A549 (cell line): ENCODE measurements around the gene UNC45A. TPM values are rescaled to one million over a fixed set of nuclear protein-coding genes. Genes with fewer than 3 reads are reported as not detected.
A peak's percentile ranks its signal among the peaks of the same experiment; 100 is the strongest.

Source experiments
- ATAC-seq, 2 experiments: fragments of 200-7000 bp in 1 of 2; fragments of >200 bp in 1 of 2; cut with Nextera tagmentation in 1 of 2; cut with Tn5 transposase in 1 of 2; 3 replicates each; pipeline versions ENCODE4 v1.8.0 to v1.9.1; 2018 to 2020; ENCODE audit warnings: mild to moderate bottlenecking in 1 of 2, moderate library complexity in 1 of 2
- CTCF ChIA-PET: fragments of 300-600 bp; sonication (Branson Sonifier 250); formaldehyde crosslinking; extraction: SDS; loops from one replicate; lab custom pipeline; 2021; ENCODE audit warnings: antibody characterized with exemption, inconsistent platforms; lab: Yijun Ruan, JAX
- POLR2A ChIA-PET: fragments of 350-600 bp; formaldehyde crosslinking; extraction: SDS; loops from one replicate; lab custom pipeline; 2021; ENCODE audit warnings: antibody characterized with exemption, inconsistent platforms; lab: Yijun Ruan, JAX
- DNase-seq, 2 experiments: peaks; one replicate each; pipeline versions ENCODE4 v3.0.0 to v3.0.0-alpha.2; 2011 to 2016; ENCODE audit warnings: low read depth in 1 of 2, low spot score in 1 of 2
- FAIRE-seq: peaks from 2 replicates; lab custom pipeline; 2011; peaks lifted over from hg19 to GRCh38; lab: Jason Lieb, UNC
- H3K27ac ChIP-seq, 2 experiments: fragments of >200 bp; sonication (Bioruptor Twin); formaldehyde crosslinking; 3 replicates each; pipeline ENCODE4 v1.5.1; 2016 to 2017
- H3K4me1 ChIP-seq: fragments of >200 bp; sonication (Bioruptor Twin); formaldehyde crosslinking; 3 replicates; pipeline ENCODE4 v1.6.1; 2016
- H3K4me2 ChIP-seq: fragments of >200 bp; sonication (Bioruptor Twin); formaldehyde crosslinking; 3 replicates; pipeline ENCODE4 v1.6.1; 2016
- H3K4me3 ChIP-seq: fragments of >200 bp; sonication (Bioruptor Twin); formaldehyde crosslinking; 3 replicates; pipeline ENCODE4 v1.5.1; 2016
- H3K9me3 ChIP-seq: fragments of >200 bp; sonication (Bioruptor Twin); formaldehyde crosslinking; 3 replicates; pipeline ENCODE4 v1.6.1; 2016
- CBX8 ChIP-seq: fragments of 200-600 bp; sonication (generic); IDR thresholded peaks from 2 replicates; pipeline ENCODE4 v1.6.1; 2016
- EHF ChIP-seq: fragments of 250-450 bp; sonication (Bioruptor Pico); IDR thresholded peaks from 2 replicates; pipeline ENCODE4 v1.5.0; 2020; ENCODE audit warnings: mild to moderate bottlenecking
- FOXS1 ChIP-seq: fragments of 250-450 bp; sonication (Bioruptor Pico); IDR thresholded peaks from 2 replicates; pipeline ENCODE4 v1.5.0; 2020; ENCODE audit warnings: mild to moderate bottlenecking, moderate library complexity
- HES2 ChIP-seq: fragments of >200 bp; sonication (Bioruptor Twin); formaldehyde crosslinking; IDR thresholded peaks from 2 replicates; pipeline ENCODE4 v1.6.1; 2016
- HEYL ChIP-seq: fragments of 250-450 bp; sonication (Bioruptor Pico); IDR thresholded peaks from 2 replicates; pipeline ENCODE4 v1.8.0; 2021; ENCODE audit warnings: mild to moderate bottlenecking, moderate library complexity
- HOXB5 ChIP-seq: fragments of 250-450 bp; sonication (Bioruptor Pico); IDR thresholded peaks from 2 replicates; pipeline ENCODE4 v1.5.0; 2020; ENCODE audit warnings: mild to moderate bottlenecking, moderate library complexity
- MAX ChIP-seq: IDR thresholded peaks from 2 replicates; pipeline ENCODE4 v1.6.1; 2012
- NFE2L2 ChIP-seq: fragments of 150-350 bp; conservative IDR thresholded peaks from 2 replicates; pipeline ENCODE4 v1.6.1; 2014; ENCODE audit warnings: low read length
- NR3C1 ChIP-seq: fragments of >200 bp; sonication (Bioruptor Twin); formaldehyde crosslinking; IDR thresholded peaks from 3 replicates; pipeline ENCODE4 v1.6.1; 2017
- PHF8 ChIP-seq: fragments of 200-600 bp; sonication (generic); IDR thresholded peaks from 2 replicates; pipeline ENCODE4 v1.6.1; 2016; ENCODE audit warnings: low read depth, mild to moderate bottlenecking, antibody characterized with exemption, moderate library complexity, borderline replicate concordance
- POLR2A ChIP-seq: IDR thresholded peaks from 2 replicates; pipeline ENCODE4 v1.6.1; 2012; ENCODE audit warnings: mild to moderate bottlenecking, low read length
- RAD21 ChIP-seq, 2 experiments: fragments of >200 bp in 1 of 2; sonication (Bioruptor Twin) in 1 of 2; formaldehyde crosslinking in 1 of 2; IDR thresholded peaks in 1 of 2; conservative IDR thresholded peaks in 1 of 2; 2 replicates in 1 of 2; 3 replicates in 1 of 2; pipeline ENCODE4 v1.6.1; 2012 to 2018; ENCODE audit warnings: inconsistent platforms in 1 of 2
- RFX5 ChIP-seq: fragments of 450-650 bp; IDR thresholded peaks from 2 replicates; pipeline ENCODE4 v1.7.1; 2014; ENCODE audit warnings: antibody characterized with exemption, mild to moderate bottlenecking, moderate library complexity
- SREBF2 ChIP-seq: fragments of 450-650 bp; IDR thresholded peaks from 2 replicates; pipeline ENCODE4 v1.6.1; 2014; ENCODE audit warnings: mild to moderate bottlenecking, moderate library complexity
- ZC3H11A ChIP-seq: fragments of 450-650 bp; IDR thresholded peaks from 2 replicates; pipeline ENCODE4 v1.6.1; 2014; ENCODE audit warnings: antibody characterized with exemption, mild to moderate bottlenecking
- ZFP36 ChIP-seq: fragments of 450-650 bp; IDR thresholded peaks from 2 replicates; pipeline ENCODE4 v1.6.1; 2014; ENCODE audit warnings: borderline replicate concordance; ENCODE audit not compliant: partially characterized antibody
- WGBS: methylation state at CpG from one replicate; pipeline ENCODE4 v1.1.6; 2017; ENCODE audit errors: missing lambda C conversion rate; 5-methylcytosine and 5-hydroxymethylcytosine counted together
- polyA plus RNA-seq, 4 experiments: library from polyadenylated mRNA; depleted of rRNA in 3 of 4; stranded (reverse); fragments of >200 nt; fragmentation: RNase III in 1 of 4; extraction: RNeasy Plus Mini Kit Qiagen cat#74134 plus additional on column Dnase treatment in 1 of 4; gene quantifications; 2 replicates in 3 of 4; 3 replicates in 1 of 4; pipeline ENCODE4 v1.2.3, GENCODE V29; 2011 to 2017

UNC45A gene
- polyA plus RNA-seq, 2 of the 4 experiments (the other 2 are of a cell fraction), result 48.2 to 80.4 TPM

GRCh38 chr15:90957031-90957790 lies 22.1 kb downstream of the UNC45A start:
- Histone ChIP-seq H3K4me2 (peak overlapping the region; percentile 99), H3K9me3 (no peaks in the 10 kb centered on the region), H3K4me1 (peaks cover 18% of the 10 kb centered on the region), H3K27ac (peak overlapping the region; percentile 4 to 95; a peak in 4 of 6 replicates), H3K4me3 (peak overlapping the region; percentile 83)
- 93% methylated on average over 49 of the region's 63 CpGs for WGBS
- FAIRE-seq (no peak), ATAC-seq (no peak), DNase-seq (no peak)
- no peak for TF ChIP-seq MAX
- TF ChIP-seq HEYL, result no peak
- no peak for TF ChIP-seq PHF8
- no peak for TF ChIP-seq CBX8
- TF ChIP-seq SREBF2, result no peak
- TF ChIP-seq NFE2L2, result no peak
- no peak for TF ChIP-seq ZC3H11A
- no peak for TF ChIP-seq NR3C1
- ChIA-PET POLR2A (interaction anchor here (0.7 kb wide), 1 partner anchor 17 kb away, joined by 3 read pairs; no protein-coding TSS in a partner anchor), CTCF (interaction anchor here (0.6 to 25.4 kb wide), 49 partner anchors 8 to 1116 kb away, joined by 3 to 536 read pairs (median 5); partner anchors contain the start of genes BLM, HDDC3, PRC1 and UNC45A)

DNA sequence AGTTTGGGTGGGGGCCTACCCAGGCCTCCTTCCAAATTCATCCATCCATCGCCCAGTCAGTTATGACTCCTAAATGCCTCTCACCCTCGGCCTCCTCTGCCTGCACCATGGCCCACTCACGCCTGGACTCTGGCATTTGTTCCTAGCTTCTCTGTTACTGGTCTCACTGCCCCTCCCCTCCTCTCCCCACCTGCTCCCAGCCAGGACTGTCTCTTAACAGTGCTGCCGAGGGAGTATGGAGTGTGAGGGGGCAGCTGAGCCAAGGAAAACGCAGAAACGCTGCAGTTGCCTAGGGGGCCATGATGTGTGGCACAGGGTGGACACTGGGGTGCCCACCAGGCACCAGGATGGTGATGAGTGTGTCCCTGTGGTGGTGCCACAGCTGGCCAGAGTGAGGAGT lies 22.7 kb downstream of the UNC45A start:
- FAIRE-seq, result no peak
- no peak for TF ChIP-seq HES2
- TF ChIP-seq, all 56 proteins: peak for 0
- ChIA-PET CTCF (interaction anchor here (0.6 to 25.4 kb wide), 23 partner anchors 10 to 345 kb away, joined by 3 to 536 read pairs (median 14); partner anchors contain the start of genes BLM, HDDC3, PRC1 and UNC45A), POLR2A (interaction anchor here (0.7 kb wide), 1 partner anchor 16 kb away, joined by 3 read pairs; no protein-coding TSS in a partner anchor)
- no peak overlapping the region for H3K4me2 ChIP-seq
- H3K4me1 ChIP-seq, result peaks cover 18% of the 10 kb centered on the region
- no peak for ATAC-seq
- H3K27ac ChIP-seq, result no peak overlapping the region
- DNase-seq, result no peak
- 89% methylated on average over 6 of the region's 6 CpGs for WGBS
- H3K4me3 ChIP-seq, result no peak overlapping the region
- H3K9me3 ChIP-seq, result no peaks in the 10 kb centered on the region

- CTCF ChIA-PET, result interaction anchor here (0.9 to 25.4 kb wide), 7 partner anchors 10 to 93 kb away, joined by 3 to 536 read pairs (median 127); partner anchors contain the start of genes HDDC3, MAN2A2 and UNC45A
- no peak for FAIRE-seq
- H3K4me3 ChIP-seq, result no peak overlapping the region
- DNase-seq, result no peak
- POLR2A ChIA-PET, result no interaction called here
- H3K27ac ChIP-seq, result no peak overlapping the region
- no peaks in the 10 kb centered on the region for H3K9me3 ChIP-seq
- peaks cover 18% of the 10 kb centered on the region for H3K4me1 ChIP-seq
- 90% methylated on average over 8 of the region's 8 CpGs for WGBS
- TF ChIP-seq RFX5 (no peak), ZC3H11A (no peak)
- TF ChIP-seq, all 56 proteins: peak for 0
- no peak for ATAC-seq
- H3K4me2 ChIP-seq, result no peak overlapping the region
These were observed 24.0 kb downstream of the UNC45A start for GRCh38 chr15:90959028-90959595.

- no peak overlapping the region for H3K27ac ChIP-seq
- CTCF ChIA-PET, result interaction anchor here (0.6 to 25.4 kb wide), 8 partner anchors 9 to 312 kb away, joined by 3 to 536 read pairs (median 99); partner anchors contain the start of genes HDDC3 and UNC45A
- peaks cover 15% of the 10 kb centered on the region for H3K4me1 ChIP-seq
- ATAC-seq (no peak), DNase-seq (no peak), FAIRE-seq (no peak)
- POLR2A ChIA-PET, result no interaction called here
- WGBS, result 88% methylated on average over 5 of the region's 5 CpGs
- no peak for TF ChIP-seq ZFP36
- peak; percentile 4; the same call in 1 of the 2 replicates for TF ChIP-seq POLR2A
- TF ChIP-seq FOXS1, result no peak
- no peak for TF ChIP-seq HOXB5 (CRISPR knock-in tag)
- TF ChIP-seq EHF (CRISPR knock-in tag), result no peak
- TF ChIP-seq RAD21 (conservative IDR thresholded peaks at IDR 0.05 in 1 of 2, IDR thresholded peaks at IDR 0.05 in 1 of 2), result no peak
- H3K4me3 ChIP-seq, result no peak overlapping the region
- no peak overlapping the region for H3K4me2 ChIP-seq
- no peaks in the 10 kb centered on the region for H3K9me3 ChIP-seq
These were observed 24.8 kb downstream of the UNC45A start for GRCh38 chr15:90959894-90960293.
